Neural cell (in vitro differentiated cells): ENCODE results near the gene SPR. TPM values are rescaled to one million over a fixed set of nuclear protein-coding genes. Genes with fewer than 3 reads are reported as not detected.

Source experiments
- H2AFZ ChIP-seq: fragments of 200-600, 300-800 bp; sonication (generic), shearing (Covaris generic); 2 replicates; pipeline ENCODE4 v1.6.0; 2014; ENCODE audit warnings: low read depth, mild to moderate bottlenecking, antibody characterized with exemption, low read length, moderate library complexity
- H3F3A ChIP-seq: fragments of 200-600 bp; shearing (Covaris generic); 2 replicates; pipeline ENCODE4 v1.6.1; 2016; ENCODE audit warnings: mild to moderate bottlenecking, moderate library complexity, mixed read lengths, antibody characterized with exemption, low read length; ENCODE audit not compliant: insufficient read depth, poor library complexity, severe bottlenecking
- H3K27ac ChIP-seq: fragments of 200-600, 300-800 bp; sonication (generic), shearing (Covaris generic); 2 replicates; pipeline ENCODE4 v1.5.1; 2014; ENCODE audit warnings: mild to moderate bottlenecking, low read length, moderate library complexity
- H3K27me3 ChIP-seq: fragments of 300-800, 200-600 bp; sonication (generic), shearing (Covaris generic); 2 replicates; pipeline ENCODE4 v1.6.0; 2014; ENCODE audit warnings: mild to moderate bottlenecking, low read depth, low read length, moderate library complexity; ENCODE audit not compliant: insufficient read depth
- H3K36me3 ChIP-seq: fragments of 300-800, 200-600 bp; sonication (generic), shearing (Covaris generic); 2 replicates; pipeline ENCODE4 v1.5.1; 2014; ENCODE audit warnings: mild to moderate bottlenecking, antibody characterized with exemption, low read length, moderate library complexity; ENCODE audit not compliant: insufficient read depth
- H3K4me2 ChIP-seq: fragments of 300-800, 200-600 bp; sonication (generic), shearing (Covaris generic); 2 replicates; pipeline ENCODE4 v1.6.0; 2014; ENCODE audit warnings: mild to moderate bottlenecking, low read length
- H3K4me3 ChIP-seq: fragments of 300-800, 200-600 bp; sonication (generic), shearing (Covaris generic); 2 replicates; pipeline ENCODE4 v1.5.1; 2014; ENCODE audit warnings: mild to moderate bottlenecking, low read length, moderate library complexity
- H3K79me2 ChIP-seq: fragments of 200-600 bp; shearing (Covaris generic); replicated peaks from 2 replicates; pipeline ENCODE4 v1.6.0; 2014; ENCODE audit warnings: mild to moderate bottlenecking, low read length, moderate library complexity; ENCODE audit not compliant: insufficient read depth
- H3K9ac ChIP-seq: fragments of 300-800, 200-600 bp; sonication (generic), shearing (Covaris generic); 2 replicates; pipeline ENCODE4 v1.6.1; 2016; ENCODE audit warnings: mild to moderate bottlenecking, low read length, mixed read lengths
- H3K9me2 ChIP-seq: fragments of 200-600 bp; shearing (Covaris generic); 2 replicates; pipeline ENCODE4 v1.6.1; 2016; ENCODE audit warnings: mild to moderate bottlenecking, low read length, mixed read lengths; ENCODE audit not compliant: insufficient read depth
- H3K9me3 ChIP-seq: fragments of 200-600, 300-800 bp; sonication (generic), shearing (Covaris generic); 2 replicates; pipeline ENCODE4 v1.6.1; 2016; ENCODE audit warnings: mild to moderate bottlenecking, mixed run types, low read length, moderate library complexity, mixed read lengths
- H4K20me1 ChIP-seq: fragments of 200-600 bp; shearing (Covaris generic); 2 replicates; pipeline ENCODE4 v1.6.1; 2016; ENCODE audit warnings: mild to moderate bottlenecking, mixed run types; ENCODE audit not compliant: insufficient read depth
- CTCF ChIP-seq: fragments of 450-650 bp; IDR thresholded peaks from 2 replicates; pipeline ENCODE4 v1.5.1; 2014; ENCODE audit warnings: antibody characterized with exemption, mild to moderate bottlenecking, moderate library complexity; ENCODE audit not compliant: poor library complexity, severe bottlenecking
- EZH2 ChIP-seq: fragments of 200-600, 300-800 bp; shearing (Covaris generic), sonication (generic); IDR thresholded peaks from 2 replicates; pipeline ENCODE4 v1.6.1; 2014; ENCODE audit warnings: antibody characterized with exemption, low read length, borderline replicate concordance, mild to moderate bottlenecking; ENCODE audit not compliant: insufficient read depth, poor library complexity, severe bottlenecking
- MXI1 ChIP-seq: fragments of 450-650 bp; conservative IDR thresholded peaks from 2 replicates; pipeline ENCODE4 v1.6.1; 2014; ENCODE audit warnings: antibody characterized with exemption, mild to moderate bottlenecking; ENCODE audit not compliant: poor library complexity, severe bottlenecking
- POLR2AphosphoS5 ChIP-seq: IDR thresholded peaks from 2 replicates; pipeline ENCODE4 v1.6.1; 2012
- RAD21 ChIP-seq: fragments of 450-650 bp; conservative IDR thresholded peaks from 2 replicates; pipeline ENCODE4 v1.6.1; 2014; ENCODE audit warnings: antibody characterized with exemption, mild to moderate bottlenecking, moderate library complexity
- SMC3 ChIP-seq: fragments of 450-650 bp; conservative IDR thresholded peaks from 2 replicates; pipeline ENCODE4 v1.6.1; 2014; ENCODE audit warnings: antibody characterized with exemption, mild to moderate bottlenecking, moderate library complexity; ENCODE audit not compliant: poor library complexity
- polyA plus RNA-seq: library from polyadenylated mRNA; depleted of rRNA; stranded (reverse); fragments of >200 nt; gene quantifications from 2 replicates; pipeline ENCODE4 v1.2.3, GENCODE V29; 2014

Gene SPR
- polyA plus RNA-seq, 1 donor from 2014 or later: 1.8 TPM

GRCh38 chr2:72911256-72911655, 24.0 kb downstream of the SPR start:
- H3K36me3 ChIP-seq: no peaks in the 10 kb centered on the region
- no peak overlapping the region for H3K9ac ChIP-seq
- H2AFZ ChIP-seq: no peak overlapping the region
- TF ChIP-seq EZH2 (no peak), POLR2AphosphoS5 (no peak)
- no peaks in the 10 kb centered on the region for H3K9me2 ChIP-seq
- H3K79me2 ChIP-seq: no peaks in the 10 kb centered on the region
- no peak overlapping the region for H3K4me3 ChIP-seq
- no peaks in the 10 kb centered on the region for H4K20me1 ChIP-seq
- no peaks in the 10 kb centered on the region for H3F3A ChIP-seq
- H3K9me3 ChIP-seq: no peaks in the 10 kb centered on the region
- no peak overlapping the region for H3K4me2 ChIP-seq
- no peak overlapping the region for H3K27ac ChIP-seq
- peaks cover 42% of the 10 kb centered on the region for H3K27me3 ChIP-seq

GRCh38 chr2:72913486-72914205, 26.4 kb downstream of the SPR start:
- no peak overlapping the region for H2AFZ ChIP-seq
- H3F3A ChIP-seq: no peaks in the 10 kb centered on the region
- H3K4me2 ChIP-seq: no peak overlapping the region
- no peaks in the 10 kb centered on the region for H3K36me3 ChIP-seq
- no peak overlapping the region for H3K27ac ChIP-seq
- no peaks in the 10 kb centered on the region for H3K9me2 ChIP-seq
- peak; percentile 28 for TF ChIP-seq CTCF
- TF ChIP-seq RAD21: no peak
- H3K9ac ChIP-seq: no peak overlapping the region
- no peaks in the 10 kb centered on the region for H4K20me1 ChIP-seq
- peaks cover 66% of the 10 kb centered on the region for H3K27me3 ChIP-seq
- no peaks in the 10 kb centered on the region for H3K79me2 ChIP-seq
- H3K9me3 ChIP-seq: no peaks in the 10 kb centered on the region
- H3K4me3 ChIP-seq: no peak overlapping the region

GRCh38 chr2:72914206-72914559, 27.0 kb downstream of the SPR start:
- H4K20me1 ChIP-seq: no peaks in the 10 kb centered on the region
- H3K9me2 ChIP-seq: no peaks in the 10 kb centered on the region
- no peaks in the 10 kb centered on the region for H3K36me3 ChIP-seq
- peaks cover 1% of the 10 kb centered on the region for H3K79me2 ChIP-seq
- H3K27ac ChIP-seq: no peak overlapping the region
- no peaks in the 10 kb centered on the region for H3F3A ChIP-seq
- peaks cover 71% of the 10 kb centered on the region for H3K27me3 ChIP-seq
- TF ChIP-seq MXI1: no peak
- TF ChIP-seq SMC3: no peak
- H3K4me2 ChIP-seq: no peak overlapping the region
- no peaks in the 10 kb centered on the region for H3K9me3 ChIP-seq
- H3K4me3 ChIP-seq: no peak overlapping the region
- no peak overlapping the region for H3K9ac ChIP-seq
- no peak overlapping the region for H2AFZ ChIP-seq

GRCh38 chr2:72914589-72915319, 27.5 kb downstream of the SPR start:
- Histone ChIP-seq H2AFZ (no peak overlapping the region), H3K36me3 (no peaks in the 10 kb centered on the region), H3K79me2 (peaks cover 7% of the 10 kb centered on the region), H3K4me3 (no peak overlapping the region), H3K9ac (no peak overlapping the region), H3F3A (no peaks in the 10 kb centered on the region), H3K9me2 (no peaks in the 10 kb centered on the region), H3K27ac (no peak overlapping the region), H3K9me3 (no peaks in the 10 kb centered on the region), H4K20me1 (no peaks in the 10 kb centered on the region), H3K27me3 (peaks cover 77% of the 10 kb centered on the region), H3K4me2 (no peak overlapping the region)
- TF ChIP-seq SMC3 (no peak), POLR2AphosphoS5 (no peak)
